ENCODE data around the gene DBI. TPM values are rescaled to one million over a fixed set of nuclear protein-coding genes. Genes with fewer than 3 reads are reported as not detected.
"Not testable (repeated sequence)": the region's sequence is repeated elsewhere in the genome, so short reads cannot be mapped to it uniquely, and the experiment has no call there.

Gene DBI
- total RNA-seq, 6 experiments from 2014 or later = 132 to 314 (median 191) TPM

- intact Hi-C loops (cut with DNase I) = no loop called here
- no peaks in the 10 kb centered on the region for H3K36me3 ChIP-seq
- no peaks in the 10 kb centered on the region for H3K9me3 ChIP-seq
- no peak for TF ChIP-seq POLR2A (IDR thresholded peaks at IDR 0.05)
- no peak for TF ChIP-seq CTCF (IDR thresholded peaks at IDR 0.05)
- no peak overlapping the region for H3K27ac ChIP-seq
- DNase-seq (no peak), ATAC-seq (no peak)
- 87% methylated on average over 3 of the region's 3 CpGs for WGBS (ENCODE audit: insufficient coverage, low coverage, low lambda C conversion rate, missing lambda C conversion rate)
- peaks cover 0 to 9% (median 0%) of the 10 kb centered on the region in 4 donors for H3K4me1 ChIP-seq
- no peaks in the 10 kb centered on the region for H3K27me3 ChIP-seq
- no peak overlapping the region for H3K4me3 ChIP-seq
These were observed 27.4 kb downstream of the DBI start for GRCh38 chr2:119393971-119394748.

- DNase-seq (no peak), ATAC-seq (peak in 1 of 4 donors; percentile 28)
These were observed 30.4 kb downstream of the DBI start for GRCh38 chr2:119397196-119397595.

GRCh38 chr2:119402106-119402505 is 35.3 kb downstream of the DBI start:
- H3K9me3 ChIP-seq = peaks cover 0 to 2% (median 0%) of the 10 kb centered on the region in 4 donors
- H3K27ac ChIP-seq = peak overlapping the region in 2 of 3 donors; percentile 27 to 29
- H3K4me3 ChIP-seq = no peak overlapping the region
- intact Hi-C loops (cut with DNase I) = no loop called here
- no peaks in the 10 kb centered on the region for H3K27me3 ChIP-seq
- H3K36me3 ChIP-seq = no peaks in the 10 kb centered on the region
- DNase-seq = no peak
- peaks cover 0 to 15% (median 6%) of the 10 kb centered on the region in 4 donors for H3K4me1 ChIP-seq
- TF ChIP-seq CTCF (IDR thresholded peaks at IDR 0.05) (no peak), POLR2A (IDR thresholded peaks at IDR 0.05) (no peak)
- no peak for ATAC-seq
- WGBS (ENCODE audit: insufficient coverage, low coverage, low lambda C conversion rate, missing lambda C conversion rate) = 95% methylated on average over 5 of the region's 5 CpGs

More at GRCh38 chr2:119397196-119397595, 30.4 kb downstream of the DBI start:
- no peak for TF ChIP-seq CTCF (IDR thresholded peaks at IDR 0.05)
- TF ChIP-seq POLR2A (IDR thresholded peaks at IDR 0.05) = no peak
- no peak overlapping the region for H3K27ac ChIP-seq
- no peak overlapping the region for H3K4me3 ChIP-seq
- no peaks in the 10 kb centered on the region for H3K9me3 ChIP-seq
- H3K27me3 ChIP-seq = no peaks in the 10 kb centered on the region
- intact Hi-C loops (cut with DNase I) = no loop called here
- WGBS (ENCODE audit: insufficient coverage, low coverage, low lambda C conversion rate, missing lambda C conversion rate) = 80% methylated on average over 1 of the region's 6 CpGs
- no peaks in the 10 kb centered on the region for H3K36me3 ChIP-seq
- peaks cover 0 to 4% (median 2%) of the 10 kb centered on the region in 4 donors for H3K4me1 ChIP-seq

GRCh38 chr2:119402645-119403560 is 36.1 kb downstream of the DBI start:
- Histone ChIP-seq H3K9me3 (peaks cover 0 to 2% (median 0%) of the 10 kb centered on the region in 4 donors), H3K4me1 (peaks cover 0 to 20% (median 6%) of the 10 kb centered on the region in 4 donors), H3K27me3 (no peaks in the 10 kb centered on the region), H3K27ac (peak overlapping the region in 2 of 3 donors; percentile 27 to 41), H3K4me3 (no peak overlapping the region), H3K36me3 (no peaks in the 10 kb centered on the region)
- TF ChIP-seq CTCF (IDR thresholded peaks at IDR 0.05) = no peak
- no peak for TF ChIP-seq POLR2A (IDR thresholded peaks at IDR 0.05)
- ATAC-seq = peak; percentile 92 to 98 (median 95)
- WGBS (ENCODE audit: insufficient coverage, low coverage, low lambda C conversion rate, missing lambda C conversion rate) = 27% methylated on average over 5 of the region's 10 CpGs
- intact Hi-C loops (cut with DNase I) = no loop called here
- peak; percentile 61 to 89 (median 75) for DNase-seq

- H3K27ac ChIP-seq; H3K36me3 ChIP-seq; H3K27me3 ChIP-seq; intact Hi-C loops (cut with DNase I); DNase-seq; H3K9me3 ChIP-seq; ATAC-seq; H3K4me3 ChIP-seq: not testable (repeated sequence)
- WGBS (ENCODE audit: insufficient coverage, low coverage, low lambda C conversion rate, missing lambda C conversion rate) = 88% methylated on average over 12 of the region's 12 CpGs
- peaks cover 0 to 27% (median 6%) of the 10 kb centered on the region in 4 donors for H3K4me1 ChIP-seq
These were observed 36.8 kb downstream of the DBI start for GRCh38 chr2:119403618-119404017.

Measured in right lobe of liver (tissue), 6 donors.